Neural cell (in vitro differentiated cells): Measurements from ENCODE around the gene TYROBP. TPM values are rescaled to one million over a fixed set of nuclear protein-coding genes. Genes with fewer than 3 reads are reported as not detected.

ENCODE experiments used
- H2AFZ ChIP-seq: fragments of 200-600, 300-800 bp; sonication (generic), shearing (Covaris generic); 2 replicates; pipeline ENCODE4 v1.6.0; 2014; ENCODE audit warnings: low read depth, mild to moderate bottlenecking, antibody characterized with exemption, low read length, moderate library complexity
- H3F3A ChIP-seq: fragments of 200-600 bp; shearing (Covaris generic); 2 replicates; pipeline ENCODE4 v1.6.1; 2016; ENCODE audit warnings: mild to moderate bottlenecking, moderate library complexity, mixed read lengths, antibody characterized with exemption, low read length; ENCODE audit not compliant: insufficient read depth, poor library complexity, severe bottlenecking
- H3K27ac ChIP-seq: fragments of 200-600, 300-800 bp; sonication (generic), shearing (Covaris generic); 2 replicates; pipeline ENCODE4 v1.5.1; 2014; ENCODE audit warnings: mild to moderate bottlenecking, low read length, moderate library complexity
- H3K27me3 ChIP-seq: fragments of 300-800, 200-600 bp; sonication (generic), shearing (Covaris generic); 2 replicates; pipeline ENCODE4 v1.6.0; 2014; ENCODE audit warnings: mild to moderate bottlenecking, low read depth, low read length, moderate library complexity; ENCODE audit not compliant: insufficient read depth
- H3K36me3 ChIP-seq: fragments of 300-800, 200-600 bp; sonication (generic), shearing (Covaris generic); 2 replicates; pipeline ENCODE4 v1.5.1; 2014; ENCODE audit warnings: mild to moderate bottlenecking, antibody characterized with exemption, low read length, moderate library complexity; ENCODE audit not compliant: insufficient read depth
- H3K4me2 ChIP-seq: fragments of 300-800, 200-600 bp; sonication (generic), shearing (Covaris generic); 2 replicates; pipeline ENCODE4 v1.6.0; 2014; ENCODE audit warnings: mild to moderate bottlenecking, low read length
- H3K4me3 ChIP-seq: fragments of 300-800, 200-600 bp; sonication (generic), shearing (Covaris generic); 2 replicates; pipeline ENCODE4 v1.5.1; 2014; ENCODE audit warnings: mild to moderate bottlenecking, low read length, moderate library complexity
- H3K79me2 ChIP-seq: fragments of 200-600 bp; shearing (Covaris generic); replicated peaks from 2 replicates; pipeline ENCODE4 v1.6.0; 2014; ENCODE audit warnings: mild to moderate bottlenecking, low read length, moderate library complexity; ENCODE audit not compliant: insufficient read depth
- H3K9ac ChIP-seq: fragments of 300-800, 200-600 bp; sonication (generic), shearing (Covaris generic); 2 replicates; pipeline ENCODE4 v1.6.1; 2016; ENCODE audit warnings: mild to moderate bottlenecking, low read length, mixed read lengths
- H3K9me2 ChIP-seq: fragments of 200-600 bp; shearing (Covaris generic); 2 replicates; pipeline ENCODE4 v1.6.1; 2016; ENCODE audit warnings: mild to moderate bottlenecking, low read length, mixed read lengths; ENCODE audit not compliant: insufficient read depth
- H3K9me3 ChIP-seq: fragments of 200-600, 300-800 bp; sonication (generic), shearing (Covaris generic); 2 replicates; pipeline ENCODE4 v1.6.1; 2016; ENCODE audit warnings: mild to moderate bottlenecking, mixed run types, low read length, moderate library complexity, mixed read lengths
- H4K20me1 ChIP-seq: fragments of 200-600 bp; shearing (Covaris generic); 2 replicates; pipeline ENCODE4 v1.6.1; 2016; ENCODE audit warnings: mild to moderate bottlenecking, mixed run types; ENCODE audit not compliant: insufficient read depth
- EP300 ChIP-seq: fragments of 450-650 bp; conservative IDR thresholded peaks from 2 replicates; pipeline ENCODE4 v1.6.1; 2014; ENCODE audit warnings: antibody characterized with exemption, mild to moderate bottlenecking, moderate library complexity; ENCODE audit not compliant: poor library complexity, severe bottlenecking
- EZH2 ChIP-seq: fragments of 200-600, 300-800 bp; shearing (Covaris generic), sonication (generic); IDR thresholded peaks from 2 replicates; pipeline ENCODE4 v1.6.1; 2014; ENCODE audit warnings: antibody characterized with exemption, low read length, borderline replicate concordance, mild to moderate bottlenecking; ENCODE audit not compliant: insufficient read depth, poor library complexity, severe bottlenecking
- MXI1 ChIP-seq: fragments of 450-650 bp; conservative IDR thresholded peaks from 2 replicates; pipeline ENCODE4 v1.6.1; 2014; ENCODE audit warnings: antibody characterized with exemption, mild to moderate bottlenecking; ENCODE audit not compliant: poor library complexity, severe bottlenecking
- POLR2AphosphoS5 ChIP-seq: IDR thresholded peaks from 2 replicates; pipeline ENCODE4 v1.6.1; 2012
- RAD21 ChIP-seq: fragments of 450-650 bp; conservative IDR thresholded peaks from 2 replicates; pipeline ENCODE4 v1.6.1; 2014; ENCODE audit warnings: antibody characterized with exemption, mild to moderate bottlenecking, moderate library complexity
- REST ChIP-seq: IDR thresholded peaks from 2 replicates; pipeline ENCODE4 v1.6.1; 2012; ENCODE audit warnings: borderline replicate concordance
- SMC3 ChIP-seq: fragments of 450-650 bp; conservative IDR thresholded peaks from 2 replicates; pipeline ENCODE4 v1.6.1; 2014; ENCODE audit warnings: antibody characterized with exemption, mild to moderate bottlenecking, moderate library complexity; ENCODE audit not compliant: poor library complexity
- TAF1 ChIP-seq: IDR thresholded peaks from 2 replicates; pipeline ENCODE4 v1.6.1; 2012; ENCODE audit warnings: low read depth
- polyA plus RNA-seq: library from polyadenylated mRNA; depleted of rRNA; stranded (reverse); fragments of >200 nt; gene quantifications from 2 replicates; pipeline ENCODE4 v1.2.3, GENCODE V29; 2014
- TF ChIP-seq, protein P1 (sequence below): fragments of 450-650 bp; IDR thresholded peaks from 2 replicates; pipeline ENCODE4 v1.5.1; 2014; ENCODE audit warnings: antibody characterized with exemption, mild to moderate bottlenecking, moderate library complexity; ENCODE audit not compliant: poor library complexity, severe bottlenecking

Gene TYROBP
- polyA plus RNA-seq, 1 donor from 2014 or later = not detected

- Histone ChIP-seq H3K9me3 (no peaks in the 10 kb centered on the region), H3K9ac (peak overlapping the region; percentile 76), H3K36me3 (no peaks in the 10 kb centered on the region), H3F3A (peaks cover 3% of the 10 kb centered on the region), H3K27me3 (no peaks in the 10 kb centered on the region), H3K9me2 (no peaks in the 10 kb centered on the region), H2AFZ (peak overlapping the region; percentile 73), H3K79me2 (peaks cover 11% of the 10 kb centered on the region), H3K27ac (peak overlapping the region; percentile 77), H3K4me2 (peak overlapping the region; percentile 79), H4K20me1 (no peaks in the 10 kb centered on the region), H3K4me3 (peak overlapping the region; percentile 67)
- TF ChIP-seq POLR2AphosphoS5 (peak; percentile 91), REST (peak; percentile 86), EZH2 (no peak), MXI1 (peak; percentile 91), SMC3 (peak; percentile 97), EP300 (peak; percentile 52), TAF1 (peak; percentile 74), RAD21 (peak; percentile 100)
- TF ChIP-seq, protein P1, sequence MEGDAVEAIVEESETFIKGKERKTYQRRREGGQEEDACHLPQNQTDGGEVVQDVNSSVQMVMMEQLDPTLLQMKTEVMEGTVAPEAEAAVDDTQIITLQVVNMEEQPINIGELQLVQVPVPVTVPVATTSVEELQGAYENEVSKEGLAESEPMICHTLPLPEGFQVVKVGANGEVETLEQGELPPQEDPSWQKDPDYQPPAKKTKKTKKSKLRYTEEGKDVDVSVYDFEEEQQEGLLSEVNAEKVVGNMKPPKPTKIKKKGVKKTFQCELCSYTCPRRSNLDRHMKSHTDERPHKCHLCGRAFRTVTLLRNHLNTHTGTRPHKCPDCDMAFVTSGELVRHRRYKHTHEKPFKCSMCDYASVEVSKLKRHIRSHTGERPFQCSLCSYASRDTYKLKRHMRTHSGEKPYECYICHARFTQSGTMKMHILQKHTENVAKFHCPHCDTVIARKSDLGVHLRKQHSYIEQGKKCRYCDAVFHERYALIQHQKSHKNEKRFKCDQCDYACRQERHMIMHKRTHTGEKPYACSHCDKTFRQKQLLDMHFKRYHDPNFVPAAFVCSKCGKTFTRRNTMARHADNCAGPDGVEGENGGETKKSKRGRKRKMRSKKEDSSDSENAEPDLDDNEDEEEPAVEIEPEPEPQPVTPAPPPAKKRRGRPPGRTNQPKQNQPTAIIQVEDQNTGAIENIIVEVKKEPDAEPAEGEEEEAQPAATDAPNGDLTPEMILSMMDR = peak; percentile 100
Measured at GRCh38 chr19:35931161-35931873, 23.2 kb upstream of the TYROBP start.

DNA sequence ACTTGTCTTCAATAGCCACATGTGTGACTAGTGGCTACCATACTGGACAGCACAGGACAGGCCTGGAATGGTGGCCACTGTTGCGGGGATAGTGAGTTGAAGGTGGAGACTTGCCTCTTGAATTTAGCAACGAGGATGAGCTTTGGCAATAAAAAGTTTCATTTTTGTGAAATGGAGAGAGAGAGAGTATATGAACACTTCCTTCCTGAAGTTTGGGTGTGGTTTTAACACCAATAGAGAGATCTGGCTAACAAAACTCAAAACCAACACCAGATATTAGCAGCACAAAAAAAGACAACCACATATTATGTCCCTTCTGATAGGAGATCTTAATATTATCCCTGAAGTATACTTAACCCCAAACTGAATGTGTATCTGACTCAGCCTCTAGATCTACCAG is 21.8 kb upstream of the TYROBP start:
- Histone ChIP-seq H3K9me2 (no peaks in the 10 kb centered on the region), H3K27ac (no peak overlapping the region), H3K4me2 (no peak overlapping the region), H3K27me3 (no peaks in the 10 kb centered on the region), H3K9me3 (no peaks in the 10 kb centered on the region), H4K20me1 (no peaks in the 10 kb centered on the region), H3K4me3 (no peak overlapping the region), H3F3A (peaks cover 3% of the 10 kb centered on the region), H3K36me3 (no peaks in the 10 kb centered on the region), H3K79me2 (no peaks in the 10 kb centered on the region), H2AFZ (no peak overlapping the region), H3K9ac (no peak overlapping the region)
- TF ChIP-seq RAD21 (no peak), MXI1 (no peak), REST (no peak), SMC3 (no peak), TAF1 (no peak)
